Hematopoietic multipotent progenitor cell treated with erythropoietin and hydrocortisone succinate and interleukin-3 and kit ligand, for 17 days (in vitro differentiated cells): ENCODE data around the gene FOXL1.

ENCODE experiments used
- DNase-seq: peaks from one replicate; pipeline ENCODE4 v3.0.0-alpha.2; 2015; ENCODE audit warnings: low spot score

The FOXL1 gene

GRCh38 chr16:86549076-86549892 lies 29.1 kb upstream of the FOXL1 start:
- DNase-seq, result no peak

- DNase-seq, result no peak
Measured at GRCh38 chr16:86549893-86550190, 28.5 kb upstream of the FOXL1 start.

GRCh38 chr16:86550281-86550680 lies 28.1 kb upstream of the FOXL1 start:
- DNase-seq, result no peak

- no peak for DNase-seq
Measured at GRCh38 chr16:86553356-86553755, 25.0 kb upstream of the FOXL1 start.

GRCh38 chr16:86554599-86554916 lies 23.8 kb upstream of the FOXL1 start:
- DNase-seq, result peak; percentile 22

GRCh38 chr16:86554917-86555703 lies 23.2 kb upstream of the FOXL1 start, which contains the start of gene MTHFSD:
Gene MTHFSD (minus strand): TSS chr16:86555235. CDS start chr16:86555184, 51 bp downstream.
- peak; percentile 92 for DNase-seq

GRCh38 chr16:86555704-86556075 lies 22.7 kb upstream of the FOXL1 start:
- no peak for DNase-seq

- DNase-seq, result no peak
Measured at GRCh38 chr16:86556576-86556975, 21.8 kb upstream of the FOXL1 start.

GRCh38 chr16:86557587-86557986 lies 20.8 kb upstream of the FOXL1 start:
- no peak for DNase-seq

GRCh38 chr16:86558355-86559193 lies 19.8 kb upstream of the FOXL1 start:
- no peak for DNase-seq

GRCh38 chr16:86559802-86560305 lies 18.5 kb upstream of the FOXL1 start:
- no peak for DNase-seq

GRCh38 chr16:86562356-86562755 lies 16.0 kb upstream of the FOXL1 start:
- no peak for DNase-seq

- peak; percentile 81 for DNase-seq
Measured at GRCh38 chr16:86563469-86564345, 14.6 kb upstream of the FOXL1 start.

- DNase-seq, result no peak
Measured at GRCh38 chr16:86565181-86565631, 13.1 kb upstream of the FOXL1 start.

- DNase-seq, result no peak
Measured at GRCh38 chr16:86565644-86566511, 12.5 kb upstream of the FOXL1 start.

- no peak for DNase-seq
Measured at GRCh38 chr16:86566601-86566965, 11.8 kb upstream of the FOXL1 start, which contains the start of gene FOXC2. Gene FOXC2 (plus strand): TSS chr16:86566829. CDS start chr16:86567336, 507 bp downstream.

GRCh38 chr16:86566966-86567700 lies 11.2 kb upstream of the FOXL1 start:
- DNase-seq, result no peak

- no peak for DNase-seq
Measured at GRCh38 chr16:86567701-86568581, 10.4 kb upstream of the FOXL1 start.
